ENCODE measurements around the gene IZUMO2. TPM values are rescaled to one million over a fixed set of nuclear protein-coding genes. Genes with fewer than 3 reads are reported as not detected.

Gene IZUMO2
- total RNA-seq, result not detected in 2 replicates

DNA sequence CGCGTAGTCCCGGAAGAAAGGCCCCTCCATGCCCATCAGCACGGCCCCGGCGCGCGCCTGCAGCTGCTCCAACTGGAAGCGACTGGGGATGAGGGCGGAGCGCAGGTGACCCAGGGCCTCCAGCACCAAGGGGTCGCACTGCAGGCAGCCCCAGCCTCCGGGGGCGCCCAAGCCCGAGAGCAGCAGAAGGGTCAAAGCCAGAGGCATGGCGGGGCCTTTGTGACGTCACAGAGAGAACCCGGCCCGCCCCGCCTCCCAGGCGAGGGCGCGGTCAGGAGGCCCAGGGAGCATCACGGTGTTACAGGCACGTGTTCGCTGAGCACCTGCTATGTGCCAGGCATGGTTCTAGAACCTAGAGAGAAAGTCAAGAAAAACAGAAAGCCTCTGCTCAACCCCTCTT, at the start of gene IZUMO2:
Gene IZUMO2 (minus strand): TSS at position 294 of the 400 bp plus-strand sequence. CDS start 87 bp downstream, at position 207.
- intact Hi-C loops (cut with micrococcal nuclease), result no loop called here

DNA sequence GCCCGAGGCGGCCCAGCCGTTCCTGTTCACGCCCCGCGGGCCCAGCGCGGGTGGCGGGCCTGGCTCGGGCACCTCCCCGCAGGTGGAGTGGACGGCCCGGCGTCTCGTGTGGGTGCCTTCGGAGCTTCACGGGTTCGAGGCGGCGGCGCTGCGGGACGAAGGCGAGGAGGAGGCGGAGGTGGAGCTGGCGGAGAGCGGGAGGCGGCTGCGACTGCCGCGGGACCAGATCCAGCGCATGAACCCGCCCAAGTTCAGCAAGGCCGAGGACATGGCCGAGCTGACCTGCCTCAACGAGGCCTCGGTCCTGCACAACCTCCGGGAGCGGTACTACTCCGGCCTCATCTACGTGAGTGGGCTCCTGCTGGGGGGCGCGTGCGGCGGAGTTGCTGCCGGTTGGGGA, 47.3 kb upstream of the IZUMO2 start:
- intact Hi-C loops (cut with micrococcal nuclease), result no loop called here

DNA sequence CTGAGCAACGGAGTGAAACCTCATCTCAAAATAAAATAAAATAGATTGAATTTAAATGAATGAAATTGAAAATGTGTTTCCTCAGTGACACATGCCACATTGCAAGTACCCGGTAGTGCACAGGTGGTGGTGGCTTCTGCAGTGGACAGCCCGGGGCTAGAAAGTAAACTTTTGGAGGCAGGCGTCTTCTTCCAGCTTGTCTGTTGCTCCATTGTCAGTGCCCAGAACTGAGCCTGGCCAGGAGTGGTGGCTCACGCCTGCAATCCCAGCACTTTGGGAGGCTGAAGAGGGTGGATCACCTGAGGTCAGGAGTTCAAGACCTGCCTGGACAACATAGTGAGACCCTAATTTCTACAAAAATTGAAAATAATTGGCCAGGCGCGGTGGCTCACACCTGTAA, 46.0 kb upstream of the IZUMO2 start:
- intact Hi-C loops (cut with micrococcal nuclease), result no loop called here

DNA sequence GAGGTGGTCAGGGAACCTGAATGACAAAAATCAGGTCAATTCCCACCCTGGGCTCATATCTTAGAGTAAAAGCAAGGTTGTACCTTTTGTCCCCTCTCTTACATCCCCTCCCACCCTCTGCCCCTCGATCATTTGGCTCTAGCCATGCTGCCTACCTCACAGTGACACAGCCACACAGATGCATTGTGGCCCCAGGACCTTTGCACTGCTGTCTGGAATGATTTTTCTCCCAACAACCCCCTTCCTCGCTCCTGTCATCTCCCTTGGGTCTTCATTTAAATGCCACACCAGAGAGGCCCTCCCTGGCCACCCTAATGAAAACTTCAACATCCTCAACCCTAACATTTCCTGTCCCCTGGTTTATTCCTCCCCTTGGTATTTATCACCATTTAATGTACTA, 44.6 kb upstream of the IZUMO2 start:
- intact Hi-C loops (cut with micrococcal nuclease), result no loop called here

DNA sequence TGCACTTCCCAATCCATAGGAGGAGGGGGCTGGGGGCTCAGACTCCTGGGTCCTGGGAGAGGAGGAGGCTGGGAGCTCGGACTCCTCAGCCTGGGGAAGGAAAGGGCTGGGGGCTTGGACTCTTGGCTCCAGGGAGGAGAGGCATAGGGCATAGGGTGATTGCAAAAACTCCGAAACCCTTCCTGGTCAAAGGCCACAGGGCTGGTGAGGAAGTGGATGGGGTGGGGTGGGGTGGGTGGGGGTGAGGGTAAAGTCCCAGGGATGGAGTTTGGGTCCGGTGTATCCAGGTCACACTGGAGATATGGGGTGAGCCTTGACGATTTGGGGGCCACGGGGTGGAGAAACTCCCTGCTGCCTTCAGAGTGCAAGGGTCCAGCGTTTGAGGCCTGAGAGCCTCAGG, 43.1 kb upstream of the IZUMO2 start:
- intact Hi-C loops (cut with micrococcal nuclease), result no loop called here

DNA sequence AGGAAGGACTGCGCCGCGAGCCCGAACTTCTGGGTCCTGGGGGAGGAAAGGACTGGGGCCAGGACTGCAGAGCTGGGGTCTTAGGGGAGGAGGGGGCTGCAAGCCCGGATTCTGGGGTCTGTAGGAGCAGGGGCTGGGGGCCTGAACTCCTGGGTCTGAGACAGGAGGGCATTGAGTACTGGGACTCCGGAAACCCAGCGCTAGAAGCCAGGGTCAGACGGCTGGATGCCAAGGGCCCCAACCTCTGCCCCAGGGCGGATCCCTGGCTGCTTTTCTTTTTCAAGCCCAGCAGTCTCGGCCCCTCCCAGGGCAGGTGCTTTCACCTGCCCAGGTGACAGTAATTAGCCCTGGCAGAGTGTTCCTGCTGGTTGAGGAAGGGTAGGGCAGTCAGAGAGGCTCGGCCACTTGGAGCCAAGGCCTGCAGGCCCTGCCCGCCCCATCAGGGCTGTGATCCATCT, 42.6 kb upstream of the IZUMO2 start:
- intact Hi-C loops (cut with micrococcal nuclease), result no loop called here

DNA sequence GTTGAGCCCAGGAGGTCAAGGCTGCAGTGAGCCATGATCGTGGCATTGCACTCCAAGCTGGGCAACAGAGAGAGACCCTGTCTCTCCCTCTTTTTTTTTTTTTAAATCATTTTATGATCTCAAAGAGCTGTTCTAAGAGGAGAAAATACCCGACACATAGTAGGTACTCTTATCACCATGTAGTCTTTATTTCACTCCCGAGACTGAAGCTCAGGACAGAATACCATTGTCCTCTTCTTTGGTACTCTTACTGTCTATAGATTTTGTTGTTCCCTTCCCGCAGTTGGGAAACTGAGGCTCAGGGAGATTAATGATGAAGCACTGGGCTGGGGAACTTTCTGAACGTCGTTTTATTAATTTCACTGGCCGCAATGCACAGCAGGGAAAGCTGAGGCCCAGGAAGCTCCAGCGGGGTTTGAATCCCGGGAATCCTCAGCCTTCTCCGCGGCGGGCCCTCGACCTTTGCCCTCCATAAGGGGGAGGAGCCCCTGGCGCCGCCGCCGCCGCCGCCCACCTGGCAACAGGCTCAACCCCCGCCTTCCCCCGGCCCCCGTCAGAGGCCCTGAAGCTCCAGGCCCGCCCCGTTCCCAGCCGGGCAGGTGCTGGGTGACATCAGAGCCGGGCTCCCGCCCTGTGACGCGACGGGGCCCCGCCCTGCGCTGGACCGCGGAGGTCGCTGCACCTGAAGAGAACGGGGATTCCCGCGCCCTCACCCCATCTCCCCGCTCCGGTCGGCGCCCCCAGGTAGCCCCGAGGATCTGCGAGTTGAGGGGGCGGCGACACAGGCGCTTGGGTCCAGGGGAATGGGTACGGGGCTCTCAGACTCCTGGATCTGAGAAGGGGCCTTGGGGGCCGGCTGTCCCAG, 42.0 kb upstream of the IZUMO2 start:
- intact Hi-C loops (cut with micrococcal nuclease), result no loop called here

DNA sequence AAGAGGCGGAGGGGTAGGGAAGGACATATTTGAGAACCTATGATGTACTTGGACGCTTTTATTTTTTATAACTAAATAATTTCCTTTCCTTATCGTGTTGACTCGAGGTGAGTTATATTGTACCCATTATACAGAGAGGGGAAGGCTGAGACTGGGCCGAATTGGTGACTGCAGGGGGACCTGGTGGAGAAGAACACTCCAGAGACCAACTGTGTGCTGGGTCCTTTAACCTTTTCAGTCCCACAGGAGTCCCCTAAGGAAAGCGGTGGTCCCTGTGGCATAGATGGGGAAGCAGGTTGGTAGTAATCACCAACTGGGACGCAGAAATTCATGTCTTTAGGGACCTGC, 41.0 kb upstream of the IZUMO2 start:
- intact Hi-C loops (cut with micrococcal nuclease), result no loop called here

DNA sequence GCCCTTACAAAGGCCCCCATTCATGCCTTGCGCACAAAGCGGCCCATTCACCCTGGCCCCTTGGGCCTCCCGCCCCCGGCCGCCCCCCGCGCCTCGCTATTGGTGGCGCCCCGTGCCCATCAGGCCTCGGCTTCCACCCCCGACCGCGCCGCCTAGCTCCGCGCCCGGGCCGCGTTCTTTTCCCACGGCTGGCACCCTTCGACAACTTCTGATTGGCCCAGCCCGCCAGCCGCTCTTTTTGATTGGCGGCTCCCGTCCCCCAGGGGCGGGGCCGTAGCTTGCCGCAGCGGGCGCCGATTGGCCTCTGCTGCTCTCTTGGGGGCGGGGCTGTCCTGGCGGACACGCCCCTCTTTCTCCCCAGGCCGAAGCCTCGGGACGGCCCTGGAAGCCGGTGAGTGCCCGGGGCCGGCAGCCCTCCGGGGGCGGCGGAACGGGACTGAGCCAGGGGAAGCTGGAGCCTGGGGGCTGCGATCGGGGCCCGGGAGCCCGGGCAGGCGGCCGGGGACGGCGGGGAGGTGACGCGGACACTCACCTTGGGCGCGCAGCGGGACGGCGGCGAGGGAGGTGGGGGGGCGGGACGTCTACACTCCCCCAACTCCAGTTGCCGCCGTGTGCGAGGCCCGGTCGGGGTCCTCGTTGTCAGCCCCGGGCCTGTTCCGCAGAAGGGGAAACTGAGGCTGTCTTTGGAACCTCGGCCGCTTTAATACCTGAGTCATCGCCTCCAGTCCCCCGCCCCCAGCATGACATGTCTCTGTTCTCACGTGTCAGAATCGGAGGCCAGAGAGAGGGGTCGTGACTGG, 40.4 kb upstream of the IZUMO2 start, which contains the start of gene MYH14:
Gene MYH14 (plus strand): TSS at position 342 of the 800 bp plus-strand sequence. CDS start 6,744 bp downstream, outside the sequence.
- intact Hi-C loops (cut with micrococcal nuclease), result no loop called here

DNA sequence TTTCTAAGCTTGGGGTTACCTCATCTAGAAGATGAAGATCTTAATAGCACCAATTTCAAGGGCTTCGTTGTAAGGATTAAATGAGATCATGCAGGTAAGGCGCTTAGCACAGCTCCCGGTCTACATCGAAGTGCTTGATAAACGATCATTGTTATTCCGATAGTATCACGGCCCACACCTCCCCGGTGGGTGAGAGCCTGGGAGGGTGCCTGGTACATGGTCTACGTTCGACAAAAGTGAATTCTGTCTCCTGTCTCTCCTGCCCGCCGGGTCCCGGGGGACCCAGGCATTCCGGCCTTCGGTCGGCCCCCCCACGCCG, 39.8 kb upstream of the IZUMO2 start:
- intact Hi-C loops (cut with micrococcal nuclease), result no loop called here

DNA sequence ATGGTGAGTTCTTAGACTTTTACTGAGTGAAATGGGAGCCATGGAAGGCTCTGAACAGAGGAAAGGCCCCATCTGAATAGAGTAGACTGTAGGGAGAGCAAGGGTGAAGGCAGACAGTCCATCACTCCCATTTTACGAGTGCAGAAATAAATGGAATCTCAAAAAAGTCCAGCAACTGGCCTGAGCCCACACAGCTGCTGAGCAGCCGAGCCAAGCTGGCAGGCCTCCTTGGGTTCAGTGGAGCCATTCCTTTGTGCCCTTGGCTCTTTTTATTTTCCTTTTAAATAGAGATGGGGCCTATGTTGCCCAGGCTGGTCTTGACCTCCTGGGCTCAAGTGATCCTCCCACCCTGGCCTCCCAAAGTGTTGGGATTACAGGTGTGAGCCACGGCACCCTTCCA, 39.3 kb upstream of the IZUMO2 start:
- intact Hi-C loops (cut with micrococcal nuclease), result no loop called here

DNA sequence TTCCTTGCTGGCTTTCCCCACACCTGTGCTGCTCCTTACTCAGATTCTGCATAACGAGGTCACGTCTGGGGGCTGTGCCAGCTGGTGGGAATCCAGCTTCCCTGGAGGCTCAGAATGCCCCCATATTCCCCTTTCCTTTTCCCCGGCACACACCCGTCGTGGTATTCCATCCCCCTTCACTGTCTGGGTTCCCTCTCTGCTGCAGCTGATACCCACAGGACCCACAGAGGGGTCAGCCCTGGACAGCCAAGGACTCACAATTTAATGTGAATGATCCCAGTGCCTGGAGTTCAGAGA, 36.1 kb upstream of the IZUMO2 start:
- intact Hi-C loops (cut with micrococcal nuclease), result no loop called here

DNA sequence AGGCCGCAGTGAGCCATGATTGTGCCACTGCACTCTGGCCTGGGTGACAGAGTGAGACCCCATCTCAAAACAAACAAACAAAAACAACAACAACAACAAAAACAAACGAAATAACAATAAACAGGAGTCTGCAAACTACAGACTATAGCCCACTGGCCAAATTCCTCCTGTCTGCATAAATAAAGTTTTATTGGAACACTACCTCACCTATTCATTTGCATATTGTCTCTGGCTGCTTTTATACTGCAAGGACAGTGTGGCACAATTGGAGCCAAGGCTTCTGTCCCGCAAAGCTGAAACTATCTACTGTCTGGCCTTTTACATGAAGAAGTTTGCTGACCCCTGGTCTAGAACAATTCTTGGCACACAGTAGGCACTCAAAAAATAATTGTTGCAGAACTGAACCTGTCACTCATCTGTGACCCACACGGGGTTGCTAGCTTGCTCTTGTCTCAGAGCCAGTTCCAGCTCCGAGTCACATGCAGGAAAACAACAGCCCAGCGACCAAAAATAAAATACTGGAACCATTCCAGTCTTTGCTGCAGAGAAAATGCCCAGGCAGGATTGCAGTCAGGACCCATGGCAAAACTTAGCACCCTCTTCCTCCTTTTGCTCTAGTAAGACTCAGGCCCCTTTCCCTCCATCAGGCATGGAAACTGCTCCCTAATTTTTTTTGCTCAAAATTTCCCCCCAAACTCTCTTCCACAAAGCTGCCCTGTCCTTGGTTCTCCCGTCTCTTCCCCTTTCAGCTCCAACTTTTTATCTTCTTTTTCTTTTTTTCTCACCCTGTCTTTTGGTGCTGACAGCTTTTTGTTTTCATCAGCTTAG, 35.6 kb upstream of the IZUMO2 start:
- intact Hi-C loops (cut with micrococcal nuclease), result no loop called here

DNA sequence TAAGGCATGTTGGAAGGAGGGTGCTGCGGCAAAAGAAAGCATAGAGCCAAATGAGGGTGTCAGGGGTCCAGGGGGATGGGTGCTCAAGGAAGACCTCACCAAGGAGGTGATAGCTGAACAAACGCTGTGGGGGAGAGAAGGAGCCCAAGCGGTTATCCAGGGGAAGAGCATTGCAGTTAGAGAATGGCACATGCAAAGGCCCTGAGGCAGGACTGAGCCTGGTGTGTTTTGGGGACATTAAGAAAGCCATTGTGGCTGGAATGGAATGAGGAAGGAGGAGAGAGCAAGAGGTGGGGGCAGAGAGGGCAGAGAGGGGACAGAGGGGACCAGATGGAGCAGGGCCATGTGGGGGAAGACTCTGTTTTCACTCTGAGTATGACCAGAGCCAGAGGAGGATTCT, 34.3 kb upstream of the IZUMO2 start:
- intact Hi-C loops (cut with micrococcal nuclease), result no loop called here

DNA sequence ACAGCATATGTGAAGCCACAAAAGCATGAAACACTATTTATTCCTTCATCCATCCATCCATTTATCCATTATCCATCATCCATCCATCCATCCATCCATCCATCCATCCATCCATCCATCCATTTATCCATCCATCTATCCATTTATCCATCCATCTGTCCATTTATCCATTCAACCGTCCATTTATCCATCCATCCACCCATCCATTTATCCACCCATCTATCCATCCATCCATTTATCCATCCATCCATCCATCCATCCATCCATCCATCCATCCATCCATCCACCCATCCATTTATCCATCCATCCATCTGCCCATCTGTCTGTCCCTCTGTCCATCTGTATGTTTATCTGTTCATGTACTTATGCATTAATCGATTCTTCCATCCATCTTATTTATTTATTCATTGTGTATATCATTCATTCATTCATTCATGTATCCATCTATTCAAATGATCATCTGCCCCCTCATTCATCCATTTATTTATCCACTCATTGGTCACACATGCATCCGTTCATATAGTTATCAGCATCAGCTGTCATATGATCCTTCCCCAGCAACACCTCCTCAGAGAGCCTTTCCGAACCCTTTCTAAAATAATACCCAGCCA, 33.3 kb upstream of the IZUMO2 start:
- intact Hi-C loops (cut with micrococcal nuclease), result no loop called here

DNA sequence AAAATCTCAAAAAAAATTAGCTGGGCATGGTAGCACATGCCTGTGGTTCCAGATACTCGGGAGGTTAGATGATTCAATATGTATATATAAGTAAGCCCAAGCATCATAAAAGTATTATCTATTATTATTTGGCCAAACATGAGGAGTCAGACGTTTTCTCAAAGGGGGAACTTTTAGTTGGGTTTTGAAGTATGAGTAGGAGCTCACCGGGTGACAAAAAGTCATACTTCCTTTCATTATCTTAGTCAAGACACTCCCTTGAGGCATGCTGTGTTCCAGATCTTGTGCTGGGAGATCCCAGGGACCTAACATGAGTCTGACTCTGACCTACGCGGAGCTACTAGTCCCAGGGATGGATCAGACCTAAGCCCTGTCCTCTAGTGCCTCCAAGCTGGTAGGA, 32.1 kb upstream of the IZUMO2 start:
- intact Hi-C loops (cut with micrococcal nuclease), result no loop called here

DNA sequence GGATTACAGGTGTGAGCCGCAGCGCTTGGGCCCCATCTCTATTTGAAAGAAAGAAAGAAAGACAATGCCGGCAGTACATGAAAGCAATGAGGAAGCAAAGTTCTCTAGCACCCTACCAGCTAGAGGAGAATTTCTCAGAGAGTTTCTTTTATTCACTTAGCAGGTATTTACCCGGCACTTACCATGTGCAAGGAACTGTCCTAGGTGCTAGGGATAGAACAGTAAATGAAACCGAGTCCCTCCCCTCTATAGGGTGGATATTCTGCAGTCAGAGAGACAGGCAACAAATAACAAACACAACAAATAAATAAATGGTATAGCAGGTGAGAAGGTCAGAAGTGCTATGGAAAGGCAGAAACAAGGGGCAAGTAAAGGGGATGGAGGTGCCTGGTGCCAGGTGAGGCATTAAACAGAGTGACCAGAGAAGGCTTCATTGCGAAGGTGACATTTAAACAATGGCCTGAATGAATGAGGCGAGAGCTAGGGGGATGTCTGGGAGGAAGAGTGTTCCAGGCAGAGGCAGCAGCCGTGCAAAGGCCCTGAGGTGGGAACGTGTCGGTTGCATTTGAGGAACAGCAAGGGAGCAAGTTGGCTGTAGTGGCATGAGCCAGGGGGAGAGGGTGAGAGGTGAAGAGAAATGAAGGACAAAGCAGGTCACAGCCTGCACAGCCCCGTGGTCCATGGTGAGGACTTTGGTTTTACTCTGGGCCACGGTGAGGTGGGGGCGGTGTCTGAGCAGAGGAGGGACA, 29.6 kb upstream of the IZUMO2 start:
- intact Hi-C loops (cut with micrococcal nuclease), result no loop called here

DNA sequence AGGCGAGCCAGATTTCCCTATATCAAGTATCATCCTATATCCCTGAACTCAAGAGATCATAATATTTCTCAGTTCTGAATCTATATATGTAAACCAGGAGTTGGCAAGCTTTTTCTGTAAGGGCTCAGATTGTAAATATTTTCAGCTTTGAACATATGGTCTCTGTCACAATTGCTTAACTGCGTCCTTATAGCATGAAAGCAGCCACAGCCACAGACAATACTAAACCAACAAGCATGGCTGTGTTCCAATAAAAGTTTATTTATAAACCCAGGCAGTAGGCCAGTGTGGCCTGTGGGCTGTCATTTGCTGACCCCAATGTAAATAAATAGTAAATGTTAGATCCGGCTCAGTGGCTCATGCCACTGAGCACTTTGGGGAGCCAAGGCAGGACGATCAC, 28.1 kb upstream of the IZUMO2 start:
- intact Hi-C loops (cut with micrococcal nuclease), result no loop called here

DNA sequence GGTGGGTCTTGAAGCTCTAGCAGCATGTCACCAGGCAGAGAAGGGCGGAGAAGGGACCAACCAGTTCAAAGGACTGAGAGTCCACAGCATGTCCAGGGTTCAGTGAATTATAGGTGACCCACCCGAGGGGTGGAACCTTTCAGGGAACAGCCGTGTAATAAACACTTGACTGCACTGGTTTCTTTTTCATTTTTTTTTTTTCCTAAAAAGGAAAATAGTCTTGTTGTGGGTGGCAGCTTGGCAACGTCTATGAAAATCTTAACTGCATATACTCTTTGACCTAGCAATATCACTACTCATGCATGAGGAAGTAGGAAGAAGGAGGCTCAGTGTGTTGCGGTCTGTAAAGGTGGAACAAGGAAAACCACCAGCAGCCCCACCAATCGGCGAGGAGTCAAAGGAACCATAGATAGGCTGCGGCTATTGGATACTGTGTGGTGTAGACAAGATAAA, 27.4 kb upstream of the IZUMO2 start:
- intact Hi-C loops (cut with micrococcal nuclease), result no loop called here

DNA sequence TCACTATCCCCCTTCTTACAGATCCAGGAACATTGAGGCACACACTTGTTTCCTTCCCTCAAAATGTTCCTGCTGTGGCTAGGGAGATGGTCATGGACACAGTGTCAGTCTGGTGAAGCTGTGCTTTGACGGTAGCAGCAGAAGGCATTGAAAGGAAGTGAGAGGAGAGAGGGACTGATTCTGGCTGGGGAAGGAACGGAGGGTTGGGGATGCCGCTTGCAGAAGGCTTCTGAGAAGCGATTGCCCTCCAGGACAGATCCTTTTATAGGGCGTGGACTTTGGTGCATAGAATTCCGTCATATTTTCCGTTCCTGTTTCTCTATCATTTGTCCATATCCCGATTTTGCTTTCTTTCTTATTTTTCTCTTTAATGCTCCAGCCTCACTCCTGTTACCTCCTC, 26.2 kb upstream of the IZUMO2 start:
- intact Hi-C loops (cut with micrococcal nuclease), result no loop called here

DNA sequence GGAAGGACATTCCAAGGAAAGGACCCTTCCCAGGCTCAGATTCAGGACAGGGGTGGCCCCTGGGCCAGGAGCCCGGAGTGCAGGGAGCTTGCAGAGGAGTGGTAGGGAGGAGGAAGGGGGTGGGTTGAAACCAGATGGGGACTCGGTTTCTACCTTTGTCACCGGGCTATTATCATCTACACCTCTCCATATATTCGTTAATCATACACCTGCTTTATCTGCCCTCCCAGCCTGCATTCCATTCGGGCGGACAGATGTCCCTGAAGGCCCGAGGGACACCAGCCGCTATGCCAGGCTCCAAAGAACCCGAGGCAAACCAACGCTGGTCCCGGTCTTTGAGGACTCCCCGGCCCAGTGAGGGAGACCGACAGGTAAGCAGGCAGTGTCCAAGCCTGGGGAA, 24.9 kb upstream of the IZUMO2 start:
- intact Hi-C loops (cut with micrococcal nuclease), result no loop called here
